Peyer's patch (tissue), 4 donors: ENCODE measurements around the gene TMEM52B. TPM values are rescaled to one million over a fixed set of nuclear protein-coding genes. Genes with fewer than 3 reads are reported as not detected.

Source experiments
- DNase-seq, 3 donors: peaks; one replicate each; pipeline ENCODE4 v3.0.0-alpha.2; 2017 to 2019
- H3K27ac ChIP-seq, 4 donors: fragments of 200-600 bp; sonication (generic); one replicate each; pipeline ENCODE4 v1.5.1; 2016 to 2019
- H3K27me3 ChIP-seq, 2 donors: fragments of 200-600 bp; sonication (generic); one replicate each; pipeline ENCODE4 v1.5.1; 2019
- H3K36me3 ChIP-seq, 3 donors: fragments of 200-600 bp; sonication (generic); one replicate each; pipeline ENCODE4 v1.5.1; 2016 to 2019
- H3K4me1 ChIP-seq, 4 donors: fragments of 200-600 bp; sonication (generic); one replicate each; pipeline ENCODE4 v1.5.1; 2016 to 2019
- H3K4me3 ChIP-seq, 4 donors: fragments of 200-600 bp; sonication (generic); 1 replicate in 3 of 4; 2 replicates in 1 of 4; pipeline ENCODE4 v1.5.1; 2016 to 2019; ENCODE audit warnings: mild to moderate bottlenecking in 1 of 4
- H3K9me3 ChIP-seq, 4 donors: fragments of 200-600 bp; sonication (generic); one replicate each; pipeline ENCODE4 v1.5.1; 2016 to 2019; ENCODE audit warnings: mild to moderate bottlenecking in 1 of 4
- POLR2A ChIP-seq, 2 donors: fragments of 450-650 bp; IDR thresholded peaks; one replicate each; pipeline ENCODE4 v1.5.1; 2017; ENCODE audit warnings: antibody characterized with exemption in 2 of 2, mild to moderate bottlenecking in 2 of 2, moderate library complexity in 2 of 2
- total RNA-seq, 4 donors: library from RNA; depleted of rRNA; stranded (reverse); fragments of >200 nt; gene quantifications; one replicate each; pipeline ENCODE4 v1.1.0, GENCODE V29; 2016
- TF ChIP-seq, protein P1 (sequence below), 6 experiments: fragments of 450-650 bp in 4 of 6; fragments of 200-600 bp in 2 of 6; sonication (generic) in 1 of 6; IDR thresholded peaks; one replicate each; pipeline ENCODE4 v1.5.1; 2017 to 2019; ENCODE audit warnings: antibody characterized with exemption in 6 of 6, mild to moderate bottlenecking in 3 of 6, moderate library complexity in 1 of 6

The TMEM52B gene
- total RNA-seq, 4 donors from 2014 or later: not detected

- Histone ChIP-seq H3K4me3 (no peak overlapping the region), H3K36me3 (no peaks in the 10 kb centered on the region), H3K27me3 (no peaks in the 10 kb centered on the region), H3K9me3 (no peaks in the 10 kb centered on the region), H3K27ac (no peak overlapping the region), H3K4me1 (no peaks in the 10 kb centered on the region)
- TF ChIP-seq, protein P1, sequence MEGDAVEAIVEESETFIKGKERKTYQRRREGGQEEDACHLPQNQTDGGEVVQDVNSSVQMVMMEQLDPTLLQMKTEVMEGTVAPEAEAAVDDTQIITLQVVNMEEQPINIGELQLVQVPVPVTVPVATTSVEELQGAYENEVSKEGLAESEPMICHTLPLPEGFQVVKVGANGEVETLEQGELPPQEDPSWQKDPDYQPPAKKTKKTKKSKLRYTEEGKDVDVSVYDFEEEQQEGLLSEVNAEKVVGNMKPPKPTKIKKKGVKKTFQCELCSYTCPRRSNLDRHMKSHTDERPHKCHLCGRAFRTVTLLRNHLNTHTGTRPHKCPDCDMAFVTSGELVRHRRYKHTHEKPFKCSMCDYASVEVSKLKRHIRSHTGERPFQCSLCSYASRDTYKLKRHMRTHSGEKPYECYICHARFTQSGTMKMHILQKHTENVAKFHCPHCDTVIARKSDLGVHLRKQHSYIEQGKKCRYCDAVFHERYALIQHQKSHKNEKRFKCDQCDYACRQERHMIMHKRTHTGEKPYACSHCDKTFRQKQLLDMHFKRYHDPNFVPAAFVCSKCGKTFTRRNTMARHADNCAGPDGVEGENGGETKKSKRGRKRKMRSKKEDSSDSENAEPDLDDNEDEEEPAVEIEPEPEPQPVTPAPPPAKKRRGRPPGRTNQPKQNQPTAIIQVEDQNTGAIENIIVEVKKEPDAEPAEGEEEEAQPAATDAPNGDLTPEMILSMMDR (IDR thresholded peaks at IDR 0.05): no peak
- TF ChIP-seq POLR2A (IDR thresholded peaks at IDR 0.05): no peak
- no peak for DNase-seq
Observed at GRCh38 chr12:10136637-10137205, 42.1 kb upstream of the TMEM52B start.

DNA sequence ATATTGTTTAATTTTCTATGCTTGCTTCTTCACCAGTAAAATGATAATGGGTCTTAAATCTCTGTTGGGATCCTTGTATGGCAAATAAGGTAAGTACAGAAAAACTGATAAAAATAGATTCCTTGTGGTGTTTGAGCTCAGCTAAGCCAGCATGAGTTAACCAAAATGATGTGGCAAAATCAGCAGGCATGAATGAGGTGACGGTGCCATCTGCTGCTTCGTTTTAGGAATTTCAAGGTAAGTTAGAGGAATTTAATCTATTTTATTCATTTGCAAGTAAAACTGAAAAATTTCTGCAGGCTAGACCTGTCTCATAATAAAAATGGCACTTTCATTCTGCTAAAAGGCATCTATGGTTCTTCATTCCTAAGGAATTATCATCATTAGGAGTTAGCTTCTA, 38.8 kb upstream of the TMEM52B start:
- TF ChIP-seq, protein P1 (IDR thresholded peaks at IDR 0.05): peak in 4 of 6 experiments; percentile 25 to 57 (median 52)
- no peak for TF ChIP-seq POLR2A (IDR thresholded peaks at IDR 0.05)
- H3K4me1 ChIP-seq: no peaks in the 10 kb centered on the region
- no peak overlapping the region for H3K27ac ChIP-seq
- no peaks in the 10 kb centered on the region for H3K9me3 ChIP-seq
- DNase-seq: no peak
- no peaks in the 10 kb centered on the region for H3K36me3 ChIP-seq
- H3K4me3 ChIP-seq: no peak overlapping the region
- H3K27me3 ChIP-seq: no peaks in the 10 kb centered on the region

DNA sequence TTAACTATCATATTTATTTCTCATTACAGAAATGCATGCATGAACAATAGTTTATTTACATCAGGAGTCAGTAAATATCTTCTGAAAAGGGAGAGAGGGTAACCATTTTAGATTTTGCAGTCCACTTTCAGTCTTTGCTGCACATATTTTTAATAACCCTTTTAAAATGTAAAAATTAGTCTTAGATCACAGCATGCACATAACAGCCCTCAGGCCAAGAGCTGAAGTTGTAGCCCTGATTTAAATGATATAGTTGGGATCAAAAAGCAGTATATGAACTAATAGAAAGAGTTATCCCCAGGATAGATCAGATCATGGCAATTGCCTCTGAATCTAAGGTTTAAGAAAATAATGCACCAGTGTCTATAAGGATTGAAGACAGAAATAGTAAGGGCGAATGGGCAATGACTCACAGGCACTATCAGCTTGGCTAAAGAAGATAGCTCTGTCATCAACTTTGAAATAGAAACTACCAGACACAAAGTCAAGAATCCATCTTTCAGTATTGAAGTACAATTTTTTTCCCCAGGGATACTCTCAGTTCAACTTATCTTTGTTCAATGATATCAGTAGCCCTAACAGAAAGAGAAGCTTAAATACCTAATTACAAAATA, 35.7 kb upstream of the TMEM52B start:
- Histone ChIP-seq H3K9me3 (no peaks in the 10 kb centered on the region), H3K27me3 (no peaks in the 10 kb centered on the region), H3K36me3 (no peaks in the 10 kb centered on the region), H3K4me1 (no peaks in the 10 kb centered on the region), H3K4me3 (no peak overlapping the region), H3K27ac (no peak overlapping the region)
- DNase-seq: no peak
- TF ChIP-seq POLR2A (IDR thresholded peaks at IDR 0.05): no peak
- TF ChIP-seq, protein P1 (IDR thresholded peaks at IDR 0.05): no peak

DNA sequence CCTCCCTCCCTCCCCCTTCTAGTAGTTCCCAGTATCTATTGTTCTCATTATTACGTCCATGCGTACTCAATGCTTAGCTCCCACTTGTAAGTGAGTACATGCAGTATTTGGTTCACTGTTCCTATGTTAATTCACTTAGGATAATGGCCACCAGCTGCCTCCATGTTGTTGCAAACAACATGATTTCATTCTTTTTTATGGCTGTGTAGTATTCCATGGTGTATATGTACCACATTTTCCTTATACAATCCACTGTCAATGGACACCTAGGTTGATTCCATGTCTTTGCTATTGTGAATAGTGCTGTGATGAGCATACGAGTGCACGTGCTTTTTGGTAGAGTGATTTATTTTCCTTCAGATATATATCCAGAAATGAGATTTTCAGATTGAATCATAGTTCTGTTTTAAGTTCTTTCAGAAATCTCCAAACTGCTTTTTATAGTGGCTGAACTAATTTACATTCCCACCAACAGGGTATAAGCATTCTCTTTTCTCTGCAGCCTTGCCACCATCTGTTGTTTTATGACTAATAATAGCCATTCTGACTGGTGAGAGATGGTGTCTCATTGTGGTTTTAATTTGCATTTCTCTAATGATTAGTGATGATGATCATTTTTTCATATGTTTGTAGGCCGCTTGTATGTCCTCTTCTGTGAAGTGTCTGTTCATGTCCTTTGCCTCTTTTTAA, 31.0 kb upstream of the TMEM52B start:
- Histone ChIP-seq H3K9me3 (no peaks in the 10 kb centered on the region), H3K4me3 (no peak overlapping the region), H3K4me1 (no peaks in the 10 kb centered on the region), H3K27me3 (no peaks in the 10 kb centered on the region), H3K27ac (no peak overlapping the region), H3K36me3 (no peaks in the 10 kb centered on the region)
- TF ChIP-seq, protein P1 (IDR thresholded peaks at IDR 0.05): no peak
- no peak for TF ChIP-seq POLR2A (IDR thresholded peaks at IDR 0.05)
- DNase-seq: no peak

DNA sequence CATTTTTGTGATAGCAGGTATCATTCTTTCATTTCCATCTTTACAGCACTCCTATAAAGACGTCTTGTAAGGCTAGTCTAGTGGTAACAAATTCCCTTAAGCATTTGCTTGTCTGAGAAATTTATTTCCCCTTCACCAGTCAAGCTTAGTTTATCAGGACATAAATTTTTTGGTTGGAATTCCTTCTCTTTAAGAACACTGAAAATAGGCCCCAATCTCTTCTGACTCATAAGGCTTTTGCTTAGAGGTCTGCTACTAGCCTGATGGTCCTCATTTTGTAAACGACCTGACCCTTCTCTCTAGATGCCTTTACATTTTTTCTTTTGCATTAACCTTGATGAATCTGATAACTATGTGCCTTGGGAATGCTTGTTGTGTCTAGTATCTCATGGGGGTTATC, 27.2 kb upstream of the TMEM52B start:
- no peak overlapping the region for H3K27ac ChIP-seq
- H3K9me3 ChIP-seq: no peaks in the 10 kb centered on the region
- H3K36me3 ChIP-seq: no peaks in the 10 kb centered on the region
- no peak overlapping the region for H3K4me3 ChIP-seq
- H3K27me3 ChIP-seq: no peaks in the 10 kb centered on the region
- DNase-seq: no peak
- H3K4me1 ChIP-seq: peaks cover 0 to 3% (median 0%) of the 10 kb centered on the region in 4 donors
- TF ChIP-seq, protein P1 (IDR thresholded peaks at IDR 0.05): no peak
- no peak for TF ChIP-seq POLR2A (IDR thresholded peaks at IDR 0.05)
